CD4-positive, CD25-positive, alpha-beta regulatory T cell (primary cell): ENCODE measurements around the gene HNF1A. TPM values are rescaled to one million over a fixed set of nuclear protein-coding genes. Genes with fewer than 3 reads are reported as not detected.

ENCODE experiments used
- polyA plus RNA-seq, 4 donors: library from polyadenylated mRNA; unstranded; fragments of 300-500 nt; fragmentation: Illumina TruSeq; gene quantifications; one replicate each; pipeline ENCODE4 v1.2.3, GENCODE V29; 2021
- total RNA-seq: library from RNA; stranded (reverse); gene quantifications from one replicate; pipeline ENCODE4 v1.2.3, GENCODE V29; 2022

The HNF1A gene
- total and polyA plus RNA-seq, 5 donors from 2014 or later: not detected

Other genes with a start within 250 kb of the HNF1A start
- 46.7 TPM for gene SPPL3, start 74.2 kb upstream of the HNF1A start, total RNA-seq
- gene SPPL3, start 74.2 kb upstream of the HNF1A start, polyA plus RNA-seq: 10 to 100 TPM; 15.5 to 34.0 (median 20.5) TPM
- 15.9 TPM for gene C12orf43, start 37.9 kb downstream of the HNF1A start, total RNA-seq
- 10 to 100 TPM; 12.1 to 16.1 (median 14.1) TPM for gene C12orf43, start 37.9 kb downstream of the HNF1A start, polyA plus RNA-seq
- 19.3 TPM for gene OASL, start 60.7 kb downstream of the HNF1A start, total RNA-seq
- 10 to 100 TPM in 2 of 4 donors, 1 to 10 TPM in 2; 9.0 to 15.9 (median 10.8) TPM for gene OASL, start 60.7 kb downstream of the HNF1A start, polyA plus RNA-seq
- 23.5 TPM for gene P2RX7, start 154.3 kb downstream of the HNF1A start, total RNA-seq
- gene P2RX7, start 154.3 kb downstream of the HNF1A start, polyA plus RNA-seq: 1 to 10 TPM; 3.4 to 7.5 (median 5.7) TPM
- 38.1 TPM for gene P2RX4, start 231.6 kb downstream of the HNF1A start, total RNA-seq
- gene P2RX4, start 231.6 kb downstream of the HNF1A start, polyA plus RNA-seq: 10 to 100 TPM; 27.8 to 33.7 (median 28.4) TPM